GM12801 (cell line): ENCODE results near the gene EXOC6B.

Source experiments
- TF ChIP-seq, protein P1 (sequence below): IDR thresholded peaks from one replicate; pipeline ENCODE4 v1.5.1; 2011; ENCODE audit warnings: control low read depth; ENCODE audit not compliant: insufficient read length; ENCODE audit errors: extremely low read depth

The EXOC6B gene

DNA sequence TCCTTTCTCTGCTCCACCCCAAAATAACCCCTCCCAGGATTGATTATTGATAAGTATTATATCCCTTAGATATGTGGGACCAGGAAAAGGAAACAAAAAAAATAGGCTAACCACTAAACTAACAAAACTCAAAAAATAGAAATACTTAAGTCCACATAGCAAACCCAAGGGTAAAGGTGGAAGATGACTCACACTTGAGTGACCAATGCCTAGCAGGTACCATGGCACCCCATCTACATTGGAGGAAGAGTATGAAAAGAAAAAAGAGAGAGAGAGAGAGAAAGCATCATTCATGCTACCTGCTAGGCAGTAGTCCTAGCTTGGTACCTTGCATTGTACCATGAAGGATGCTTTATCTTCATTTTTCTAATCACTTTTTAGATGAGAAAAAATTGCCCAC lies 6.3 kb downstream of the EXOC6B start:
- TF ChIP-seq, protein P1, sequence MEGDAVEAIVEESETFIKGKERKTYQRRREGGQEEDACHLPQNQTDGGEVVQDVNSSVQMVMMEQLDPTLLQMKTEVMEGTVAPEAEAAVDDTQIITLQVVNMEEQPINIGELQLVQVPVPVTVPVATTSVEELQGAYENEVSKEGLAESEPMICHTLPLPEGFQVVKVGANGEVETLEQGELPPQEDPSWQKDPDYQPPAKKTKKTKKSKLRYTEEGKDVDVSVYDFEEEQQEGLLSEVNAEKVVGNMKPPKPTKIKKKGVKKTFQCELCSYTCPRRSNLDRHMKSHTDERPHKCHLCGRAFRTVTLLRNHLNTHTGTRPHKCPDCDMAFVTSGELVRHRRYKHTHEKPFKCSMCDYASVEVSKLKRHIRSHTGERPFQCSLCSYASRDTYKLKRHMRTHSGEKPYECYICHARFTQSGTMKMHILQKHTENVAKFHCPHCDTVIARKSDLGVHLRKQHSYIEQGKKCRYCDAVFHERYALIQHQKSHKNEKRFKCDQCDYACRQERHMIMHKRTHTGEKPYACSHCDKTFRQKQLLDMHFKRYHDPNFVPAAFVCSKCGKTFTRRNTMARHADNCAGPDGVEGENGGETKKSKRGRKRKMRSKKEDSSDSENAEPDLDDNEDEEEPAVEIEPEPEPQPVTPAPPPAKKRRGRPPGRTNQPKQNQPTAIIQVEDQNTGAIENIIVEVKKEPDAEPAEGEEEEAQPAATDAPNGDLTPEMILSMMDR: no peak

DNA sequence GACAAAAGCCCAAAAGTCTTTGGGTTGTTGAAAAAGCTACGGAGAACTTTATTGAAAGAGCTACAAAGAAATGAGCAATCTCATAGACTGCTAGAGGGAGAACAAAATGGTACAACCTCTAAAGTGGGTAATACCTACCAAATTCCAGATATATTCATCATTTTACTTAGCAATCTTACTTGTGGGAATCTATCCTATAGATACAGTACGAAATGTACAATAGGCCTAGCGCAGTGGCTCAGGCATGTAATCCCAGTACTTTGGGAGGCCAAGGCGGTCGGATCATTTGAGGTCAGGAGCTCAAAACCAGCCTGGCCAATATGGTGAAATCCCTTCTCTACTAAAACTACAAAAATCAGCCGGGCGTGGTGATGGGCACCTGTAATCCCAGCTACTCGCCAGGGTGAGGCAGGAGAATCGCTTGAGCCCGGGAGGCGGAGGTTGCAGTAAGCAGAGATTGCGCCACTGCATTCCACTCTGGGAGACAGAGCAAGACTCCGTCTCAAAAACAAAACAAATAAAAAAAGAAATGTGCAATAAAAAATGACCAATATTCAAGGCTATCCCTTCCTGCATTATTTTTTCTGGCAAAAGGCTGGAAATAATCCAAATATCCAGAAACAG lies 10.1 kb downstream of the EXOC6B start:
- TF ChIP-seq, protein P1: no peak

DNA sequence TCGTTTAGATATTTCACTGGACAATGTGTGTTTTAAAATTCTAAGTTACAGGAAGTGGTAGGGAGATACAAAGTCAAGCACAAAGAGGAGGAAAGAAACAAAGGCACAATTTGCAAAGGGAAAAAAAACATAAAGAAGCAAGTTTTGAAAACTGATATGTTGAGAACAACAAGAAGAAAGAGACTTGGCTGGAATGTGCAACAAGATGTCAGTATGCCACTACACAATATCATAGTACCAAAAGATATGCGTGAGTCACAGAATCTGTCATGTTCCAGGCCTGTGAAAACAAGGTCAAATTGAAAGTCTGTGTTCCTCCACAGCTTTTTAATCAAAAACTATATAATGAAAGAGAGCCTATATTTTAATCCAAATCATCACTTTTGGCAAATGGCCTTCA lies 12.0 kb downstream of the EXOC6B start:
- TF ChIP-seq, protein P1: no peak

DNA sequence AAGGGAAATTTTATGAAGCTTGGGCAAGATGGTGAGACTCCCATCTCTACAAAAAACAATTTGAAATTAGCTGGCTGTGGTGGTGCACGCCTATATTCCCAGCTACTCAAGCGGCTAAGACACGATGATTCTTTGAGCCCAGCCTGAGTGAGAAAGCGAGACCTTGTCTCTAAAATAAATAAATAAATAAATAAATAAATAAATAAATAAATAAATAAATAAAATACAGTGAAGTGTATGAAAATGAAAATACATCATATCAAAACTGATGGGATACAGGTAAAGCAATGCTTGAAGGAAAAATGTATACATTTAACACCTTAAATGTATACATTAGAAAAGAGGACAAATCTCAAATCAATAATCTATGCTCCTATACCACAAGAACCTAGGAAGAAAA lies 15.7 kb downstream of the EXOC6B start:
- TF ChIP-seq, protein P1: no peak

DNA sequence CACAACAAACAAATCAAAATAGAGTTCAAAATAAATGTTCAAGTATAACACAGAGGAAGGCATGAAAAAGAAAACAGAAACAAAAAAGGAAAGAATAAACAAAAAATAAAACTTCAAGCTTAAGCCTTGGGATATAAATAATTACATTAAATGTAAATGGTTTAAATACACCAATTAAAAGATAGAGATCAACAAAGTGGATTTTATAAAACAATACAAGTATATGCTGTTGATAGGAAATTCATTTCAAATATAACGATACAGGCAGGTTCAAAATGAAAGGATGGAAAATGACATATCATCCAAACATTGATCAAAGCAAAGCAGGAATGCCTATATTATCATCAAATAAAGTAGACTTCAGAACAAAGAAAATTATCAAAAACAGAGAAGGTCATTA lies 16.7 kb downstream of the EXOC6B start:
- TF ChIP-seq, protein P1: no peak

DNA sequence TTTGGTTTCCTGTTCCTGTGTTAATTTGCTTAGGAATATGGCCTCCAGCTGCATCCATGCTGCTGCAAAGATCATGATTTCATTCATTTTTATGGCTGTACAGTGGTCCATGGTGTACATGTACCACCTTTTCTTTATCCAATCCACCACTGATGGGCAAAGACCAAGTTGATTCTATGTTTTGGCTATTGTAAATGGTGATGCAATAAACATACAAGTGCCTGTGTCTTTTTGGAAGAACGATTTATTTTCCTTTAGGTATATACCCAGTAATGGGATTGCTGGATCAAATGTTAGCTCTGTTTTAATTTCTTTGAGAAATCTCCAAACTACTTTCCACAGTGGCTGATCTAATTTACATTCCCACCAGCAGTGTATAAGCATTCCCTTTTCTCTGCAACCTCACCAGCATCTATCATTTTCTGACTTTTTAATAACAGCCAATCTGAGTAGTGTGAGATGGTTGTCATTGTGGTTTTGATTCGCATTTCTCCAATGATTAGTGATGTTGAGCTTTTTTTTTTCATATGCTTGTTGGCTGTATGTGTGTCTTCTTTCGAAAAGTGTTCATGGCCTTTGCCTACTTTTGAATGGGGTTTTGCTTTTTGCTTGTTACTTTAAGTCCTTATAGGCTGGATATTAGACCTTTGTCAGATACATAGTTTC lies 19.4 kb downstream of the EXOC6B start:
- TF ChIP-seq, protein P1: no peak

DNA sequence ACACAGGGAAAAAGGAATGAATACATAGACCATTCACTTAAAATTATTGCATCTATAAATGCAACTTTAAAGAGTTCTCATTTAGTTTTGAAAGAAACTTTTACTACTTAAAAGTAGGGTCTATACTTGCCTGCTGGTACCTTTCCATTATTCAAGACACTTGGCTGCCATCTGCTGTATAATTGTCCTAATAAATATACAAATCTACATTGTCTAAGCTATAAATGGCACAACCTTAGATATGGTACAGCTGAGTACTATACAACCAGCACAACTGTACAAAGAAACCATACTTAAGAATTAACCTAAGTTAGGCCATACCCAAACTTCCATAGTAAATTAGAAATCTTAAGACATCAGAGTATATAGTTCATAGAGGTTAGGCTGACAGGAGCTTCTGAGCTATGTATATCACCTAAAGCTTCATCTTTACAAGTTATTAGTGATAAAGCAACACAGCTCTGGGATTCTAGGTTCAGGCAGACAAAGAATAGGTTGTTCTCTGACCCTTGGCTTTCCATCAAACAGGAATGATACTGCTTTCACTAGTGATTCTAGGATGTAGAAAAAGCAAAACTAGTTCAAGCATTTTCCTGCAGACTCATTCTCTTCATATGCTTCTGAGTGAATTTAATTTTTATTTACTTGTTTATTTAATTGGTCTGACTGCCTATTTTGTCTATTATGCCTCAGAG lies 22.1 kb downstream of the EXOC6B start:
- TF ChIP-seq, protein P1: no peak
